ENCODE data around the gene MT1E.
"Not testable (repeated sequence)": the region's sequence is repeated elsewhere in the genome, so short reads cannot be mapped to it uniquely, and the experiment has no call there.

The MT1E gene

GRCh38 chr16:56625140-56625942 lies at the start of gene MT1E:
Gene MT1E, plus strand, starts transcription at chr16:56625781. Its CDS starts 71 bp downstream, at chr16:56625852.
- TF ChIP-seq CTCF (conservative IDR thresholded peaks at IDR 0.05) (no peak), ZFX (IDR thresholded peaks at IDR 0.05) (no peak)
- H3K27ac ChIP-seq = no peak within 1 kb of the TSS

- peak; percentile 85 for TF ChIP-seq CTCF (conservative IDR thresholded peaks at IDR 0.05)
- TF ChIP-seq ZFX (IDR thresholded peaks at IDR 0.05) = no peak
- H3K27ac ChIP-seq = no peak overlapping the region
These were observed 48.8 kb upstream of the MT1E start for GRCh38 chr16:56576585-56577299.

- TF ChIP-seq CTCF (conservative IDR thresholded peaks at IDR 0.05) (peak; percentile 58), ZFX (IDR thresholded peaks at IDR 0.05) (no peak)
- no peak overlapping the region for H3K27ac ChIP-seq
These were observed 48.3 kb upstream of the MT1E start for GRCh38 chr16:56577300-56577625.

- H3K27ac ChIP-seq = no peak overlapping the region
- TF ChIP-seq CTCF (conservative IDR thresholded peaks at IDR 0.05) (no peak), ZFX (IDR thresholded peaks at IDR 0.05) (no peak)
These were observed 45.1 kb upstream of the MT1E start for GRCh38 chr16:56580391-56581048.

- H3K27ac ChIP-seq = not testable (repeated sequence)
These were observed 42.7 kb upstream of the MT1E start for GRCh38 chr16:56582911-56583310.

- TF ChIP-seq CTCF (conservative IDR thresholded peaks at IDR 0.05) = no peak
- no peak for TF ChIP-seq ZFX (IDR thresholded peaks at IDR 0.05)
- no peak overlapping the region for H3K27ac ChIP-seq
These were observed 42.0 kb upstream of the MT1E start for GRCh38 chr16:56583351-56584168.

GRCh38 chr16:56584276-56584675 lies 41.3 kb upstream of the MT1E start:
- no peak for TF ChIP-seq CTCF (conservative IDR thresholded peaks at IDR 0.05)
- no peak for TF ChIP-seq ZFX (IDR thresholded peaks at IDR 0.05)
- H3K27ac ChIP-seq = no peak overlapping the region

Data from C4-2B (cell line).